Right lobe of liver (tissue), 4 donors: ENCODE results near the gene LYPD6B.
"Not testable (repeated sequence)": the region's sequence is repeated elsewhere in the genome, so short reads cannot be mapped to it uniquely, and the experiment has no call there.

ENCODE experiments used
- CTCF ChIP-seq, 4 donors: fragments of 200-600 bp in 3 of 4; fragments of 450-650 bp in 1 of 4; IDR thresholded peaks; one replicate each; pipeline versions ENCODE4 v1.5.1 to v1.8.0; 2016 to 2022; ENCODE audit warnings: antibody characterized with exemption in 4 of 4, mild to moderate bottlenecking in 2 of 4
- POLR2A ChIP-seq: fragments of 450-650 bp; IDR thresholded peaks from one replicate; pipeline ENCODE4 v1.6.1; 2017; ENCODE audit warnings: antibody characterized with exemption, mild to moderate bottlenecking
- donor health status: DM: no; HTN: no; CAD: no.
- donor health status: DM: no; HTN: no; CAD: no.
- donor health status: DM: no; HTN: yes; CAD: no.

GRCh38 chr2:149251436-149251835, 212.9 kb downstream of the LYPD6B start:
- TF ChIP-seq CTCF (IDR thresholded peaks at IDR 0.05); POLR2A: not testable (repeated sequence)
